Suprapubic skin (tissue), 3 donors: ENCODE measurements around the gene FRMD4B.

Source experiments
- POLR2AphosphoS5 ChIP-seq, 3 donors: sonication (generic); formaldehyde crosslinking; IDR thresholded peaks; one replicate each; pipeline ENCODE4 v1.6.1; 2017; ENCODE audit warnings: antibody characterized with exemption in 3 of 3
- TF ChIP-seq, protein P1 (sequence below), 2 donors: fragments of 200-600 bp in 1 of 2; fragments of 450-650 bp in 1 of 2; sonication (generic) in 1 of 2; IDR thresholded peaks; one replicate each; pipeline ENCODE4 v1.5.1; 2016 to 2019; ENCODE audit warnings: antibody characterized with exemption in 2 of 2, mild to moderate bottlenecking in 1 of 2, moderate library complexity in 1 of 2

DNA sequence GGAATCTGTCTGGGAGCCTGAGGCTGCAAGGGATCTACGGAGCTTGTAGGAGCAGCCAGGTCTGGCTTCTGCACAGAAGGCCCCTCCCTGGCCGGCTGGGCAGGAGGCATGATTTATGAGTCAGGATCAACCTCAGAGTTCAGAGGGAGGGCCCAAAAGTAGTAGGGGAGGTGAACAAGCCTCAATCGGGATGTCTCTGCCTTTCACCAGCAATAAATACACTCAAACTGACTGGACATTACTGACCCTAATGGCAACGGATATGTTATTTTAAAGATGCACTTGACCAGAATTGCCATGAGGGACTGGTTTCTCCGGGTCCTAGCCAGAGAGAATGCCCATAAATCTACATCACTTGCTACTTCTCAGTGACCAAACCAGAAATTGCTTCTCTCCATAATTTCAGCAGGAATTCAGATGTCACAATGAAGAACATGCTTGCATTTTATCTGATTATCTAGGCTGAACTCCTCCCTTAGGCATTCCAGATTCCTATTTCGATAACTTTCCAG, 153.9 kb downstream of the FRMD4B start:
- TF ChIP-seq, protein P1, sequence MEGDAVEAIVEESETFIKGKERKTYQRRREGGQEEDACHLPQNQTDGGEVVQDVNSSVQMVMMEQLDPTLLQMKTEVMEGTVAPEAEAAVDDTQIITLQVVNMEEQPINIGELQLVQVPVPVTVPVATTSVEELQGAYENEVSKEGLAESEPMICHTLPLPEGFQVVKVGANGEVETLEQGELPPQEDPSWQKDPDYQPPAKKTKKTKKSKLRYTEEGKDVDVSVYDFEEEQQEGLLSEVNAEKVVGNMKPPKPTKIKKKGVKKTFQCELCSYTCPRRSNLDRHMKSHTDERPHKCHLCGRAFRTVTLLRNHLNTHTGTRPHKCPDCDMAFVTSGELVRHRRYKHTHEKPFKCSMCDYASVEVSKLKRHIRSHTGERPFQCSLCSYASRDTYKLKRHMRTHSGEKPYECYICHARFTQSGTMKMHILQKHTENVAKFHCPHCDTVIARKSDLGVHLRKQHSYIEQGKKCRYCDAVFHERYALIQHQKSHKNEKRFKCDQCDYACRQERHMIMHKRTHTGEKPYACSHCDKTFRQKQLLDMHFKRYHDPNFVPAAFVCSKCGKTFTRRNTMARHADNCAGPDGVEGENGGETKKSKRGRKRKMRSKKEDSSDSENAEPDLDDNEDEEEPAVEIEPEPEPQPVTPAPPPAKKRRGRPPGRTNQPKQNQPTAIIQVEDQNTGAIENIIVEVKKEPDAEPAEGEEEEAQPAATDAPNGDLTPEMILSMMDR (IDR thresholded peaks at IDR 0.05) = no peak
- no peak for TF ChIP-seq POLR2AphosphoS5 (IDR thresholded peaks at IDR 0.05)
